NB4 (cell line): Measurements from ENCODE around the gene COQ4.

Experiments used
- DNase-seq: peaks from one replicate; pipeline ENCODE4 v3.0.0; 2010; ENCODE audit warnings: low read depth
- H3K4me3 ChIP-seq: one replicate; pipeline ENCODE4 v1.5.1; 2011; ENCODE audit warnings: mild to moderate bottlenecking, low read depth, low read length, moderate library complexity
- MYC ChIP-seq: IDR thresholded peaks from 2 replicates; pipeline ENCODE4 v1.6.1; 2011; ENCODE audit warnings: low read depth, low read length
- POLR2A ChIP-seq: IDR thresholded peaks from 2 replicates; pipeline ENCODE4 v1.6.1; 2011; ENCODE audit warnings: mild to moderate bottlenecking; ENCODE audit not compliant: insufficient read length; ENCODE audit errors: extremely low read depth
- TF ChIP-seq, protein P1 (sequence below): IDR thresholded peaks from 2 replicates; pipeline ENCODE4 v1.6.1; 2011; ENCODE audit warnings: low read depth, low read length
- TF ChIP-seq, protein P2 (sequence below): IDR thresholded peaks from one replicate; pipeline ENCODE4 v1.5.1; 2012; ENCODE audit warnings: low read depth, low read length

COQ4 gene

DNA sequence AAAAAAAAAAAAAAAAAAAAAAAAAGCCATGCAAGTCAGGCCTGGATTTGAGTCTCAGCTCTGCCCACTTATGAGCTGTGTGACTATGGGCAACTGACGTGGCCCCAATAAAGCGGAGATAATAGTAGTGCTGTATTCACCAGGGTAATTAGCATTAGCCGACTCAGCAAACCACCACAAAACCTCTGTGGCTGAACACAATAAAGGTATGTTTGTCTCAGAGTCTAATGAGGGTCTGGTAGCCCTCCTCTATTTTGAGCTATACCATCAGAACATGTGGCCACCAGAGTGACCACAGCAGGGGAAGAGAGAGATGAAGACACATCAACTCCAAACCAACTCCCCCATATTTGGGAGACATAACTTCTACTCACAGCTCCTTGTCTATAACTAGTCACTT, 30.6 kb upstream of the COQ4 start:
- no peak for DNase-seq
- H3K4me3 ChIP-seq = no peak overlapping the region
- TF ChIP-seq MYC = no peak
- no peak for TF ChIP-seq POLR2A
- TF ChIP-seq, protein P1, sequence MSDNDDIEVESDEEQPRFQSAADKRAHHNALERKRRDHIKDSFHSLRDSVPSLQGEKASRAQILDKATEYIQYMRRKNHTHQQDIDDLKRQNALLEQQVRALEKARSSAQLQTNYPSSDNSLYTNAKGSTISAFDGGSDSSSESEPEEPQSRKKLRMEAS = no peak

DNA sequence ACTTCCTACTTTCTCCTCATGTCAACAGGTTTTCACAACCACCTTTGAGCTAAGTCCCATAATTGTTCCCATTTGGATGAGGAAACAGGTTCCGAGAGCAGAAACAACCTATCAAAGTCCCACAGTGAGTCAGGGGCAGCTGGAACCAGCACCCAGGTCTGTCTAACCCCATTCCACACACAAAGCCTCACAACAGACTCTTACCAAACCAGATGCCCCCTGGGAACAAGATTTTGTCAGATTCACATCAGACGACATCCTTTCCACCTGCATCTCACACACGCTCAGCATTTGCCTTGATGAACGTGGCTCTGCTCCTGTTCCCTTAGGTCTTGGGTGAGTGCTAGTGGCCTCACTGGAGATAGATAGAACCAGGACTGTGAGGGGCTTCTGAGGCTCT, 29.5 kb upstream of the COQ4 start:
- TF ChIP-seq, protein P1 = no peak
- no peak for TF ChIP-seq MYC
- no peak for TF ChIP-seq POLR2A
- TF ChIP-seq, protein P2, sequence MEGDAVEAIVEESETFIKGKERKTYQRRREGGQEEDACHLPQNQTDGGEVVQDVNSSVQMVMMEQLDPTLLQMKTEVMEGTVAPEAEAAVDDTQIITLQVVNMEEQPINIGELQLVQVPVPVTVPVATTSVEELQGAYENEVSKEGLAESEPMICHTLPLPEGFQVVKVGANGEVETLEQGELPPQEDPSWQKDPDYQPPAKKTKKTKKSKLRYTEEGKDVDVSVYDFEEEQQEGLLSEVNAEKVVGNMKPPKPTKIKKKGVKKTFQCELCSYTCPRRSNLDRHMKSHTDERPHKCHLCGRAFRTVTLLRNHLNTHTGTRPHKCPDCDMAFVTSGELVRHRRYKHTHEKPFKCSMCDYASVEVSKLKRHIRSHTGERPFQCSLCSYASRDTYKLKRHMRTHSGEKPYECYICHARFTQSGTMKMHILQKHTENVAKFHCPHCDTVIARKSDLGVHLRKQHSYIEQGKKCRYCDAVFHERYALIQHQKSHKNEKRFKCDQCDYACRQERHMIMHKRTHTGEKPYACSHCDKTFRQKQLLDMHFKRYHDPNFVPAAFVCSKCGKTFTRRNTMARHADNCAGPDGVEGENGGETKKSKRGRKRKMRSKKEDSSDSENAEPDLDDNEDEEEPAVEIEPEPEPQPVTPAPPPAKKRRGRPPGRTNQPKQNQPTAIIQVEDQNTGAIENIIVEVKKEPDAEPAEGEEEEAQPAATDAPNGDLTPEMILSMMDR = no peak
- H3K4me3 ChIP-seq = no peak overlapping the region
- DNase-seq = peak; percentile 32

DNA sequence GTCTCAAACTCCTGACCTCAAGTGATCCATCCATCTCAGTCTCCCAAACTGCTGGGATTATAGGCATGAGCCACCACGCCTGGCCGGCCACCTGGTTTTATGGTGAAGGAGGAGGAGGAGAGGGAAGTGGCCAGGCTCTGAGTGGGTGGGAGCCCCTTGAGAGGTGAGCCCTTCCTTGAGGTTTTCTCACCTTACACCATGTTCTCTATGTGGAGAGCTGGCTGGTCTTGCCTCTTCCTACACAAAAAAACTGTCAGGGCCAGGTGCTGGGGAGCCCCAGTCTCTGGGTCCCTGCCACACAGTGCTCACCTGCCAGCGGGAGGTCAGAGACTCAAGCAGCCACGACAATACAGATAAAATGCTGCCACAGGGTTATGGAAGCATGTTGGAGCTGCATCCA, 28.5 kb upstream of the COQ4 start:
- no peak for DNase-seq
- TF ChIP-seq, protein P1 = no peak
- TF ChIP-seq POLR2A = no peak
- TF ChIP-seq, protein P2 = no peak
- TF ChIP-seq MYC = no peak
- H3K4me3 ChIP-seq = no peak overlapping the region

DNA sequence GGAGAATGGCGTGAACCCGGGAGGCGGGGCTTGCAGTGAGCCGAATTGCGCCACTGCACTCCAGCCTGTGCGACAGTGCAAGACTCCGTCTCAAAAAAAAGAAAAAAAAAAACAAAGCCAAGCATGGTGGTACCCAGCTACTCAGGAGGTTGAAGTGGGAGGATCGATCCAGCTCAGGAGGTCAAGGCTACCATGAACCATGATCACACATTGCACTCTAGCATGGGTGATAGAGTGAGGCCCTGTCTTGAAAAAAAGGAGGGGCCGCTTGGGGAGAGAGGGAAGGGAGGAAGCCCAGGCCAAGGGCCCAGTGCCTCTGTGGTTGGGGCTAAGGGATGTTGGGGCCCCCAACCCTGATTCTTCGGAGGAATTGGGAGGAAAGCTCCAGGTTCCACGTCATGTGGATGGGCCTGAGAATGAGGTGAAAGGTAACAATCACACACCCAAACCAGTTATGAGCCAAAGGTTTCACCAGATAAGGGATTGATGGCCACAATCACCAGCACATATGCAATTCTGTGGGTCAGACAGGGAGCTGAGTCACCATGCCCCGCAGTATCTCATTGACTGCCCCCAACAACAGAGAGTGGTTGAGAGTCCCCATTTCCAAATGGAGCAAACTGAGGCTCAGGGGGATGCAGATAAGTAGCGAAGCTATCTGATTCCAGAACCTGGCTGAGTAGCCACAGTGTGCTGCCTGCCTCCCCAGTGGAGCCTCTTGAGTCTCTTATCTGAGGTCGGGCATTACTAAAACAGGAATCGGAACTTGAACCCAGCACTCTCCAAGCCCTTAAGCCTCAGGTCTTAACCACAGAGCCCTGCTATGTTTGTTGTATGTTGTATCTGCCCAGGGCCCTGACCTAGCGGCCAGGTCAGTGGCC, 26.1 kb upstream of the COQ4 start:
- TF ChIP-seq, protein P1 = no peak
- TF ChIP-seq MYC (no peak), POLR2A (no peak)
- TF ChIP-seq, protein P2 = no peak
- no peak overlapping the region for H3K4me3 ChIP-seq
- peak; percentile 13 for DNase-seq

DNA sequence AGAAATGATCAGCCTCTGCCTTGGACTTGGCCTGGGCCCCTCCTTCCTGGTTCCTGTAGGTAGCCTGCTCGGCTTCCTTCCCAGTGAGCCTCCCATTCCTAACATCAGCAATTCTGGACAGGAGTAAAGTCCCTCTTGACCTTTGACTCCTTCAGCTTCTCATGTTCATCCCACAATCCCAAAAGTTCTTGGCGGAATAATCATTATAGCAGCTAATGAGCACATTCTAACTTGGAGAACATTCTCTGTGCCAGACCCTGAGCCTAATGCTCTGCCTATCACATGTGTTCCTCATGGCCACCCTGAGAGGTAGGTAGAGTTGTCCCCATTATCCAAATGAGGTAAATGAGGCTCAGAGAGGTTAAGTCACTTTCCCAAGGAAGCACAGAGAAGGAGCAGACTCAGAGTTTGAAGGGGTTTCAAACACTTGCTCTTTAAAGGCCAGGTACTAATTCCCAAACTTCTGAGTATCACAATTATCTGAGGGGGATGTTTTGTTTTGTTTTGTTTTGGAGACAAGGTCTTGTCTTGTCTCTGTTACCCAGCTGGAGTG, 25.3 kb upstream of the COQ4 start:
- no peak for DNase-seq
- TF ChIP-seq, protein P1 = no peak
- TF ChIP-seq MYC (no peak), POLR2A (no peak)
- TF ChIP-seq, protein P2 = no peak
- no peak overlapping the region for H3K4me3 ChIP-seq
